K562 (cell line): Measurements from ENCODE around the gene EFHC2. TPM values are rescaled to one million over a fixed set of nuclear protein-coding genes. Genes with fewer than 3 reads are reported as not detected.

Experiments used
- KLF10 ChIP-seq: fragments of 250-450 bp; sonication (Bioruptor Pico); IDR thresholded peaks from 2 replicates; pipeline ENCODE4 v1.6.1; 2021; ENCODE audit warnings: matching md5 sums
- MYC ChIP-seq, 2 experiments: fragments of 250-450 bp in 1 of 2; sonication (Bioruptor Pico) in 1 of 2; IDR thresholded peaks; 2 replicates each; pipeline versions ENCODE4 v1.5.1 to v1.6.1; 2012 to 2021; ENCODE audit warnings: low read depth in 2 of 2, borderline replicate concordance in 1 of 2, improper control_type of control experiment in 1 of 2, low read length in 1 of 2, mild to moderate bottlenecking in 1 of 2, moderate library complexity in 1 of 2
- RBM22 ChIP-seq: fragments of 200-400 bp; formaldehyde crosslinking; IDR thresholded peaks from 2 replicates; pipeline ENCODE4 v1.6.1; 2018; ENCODE audit warnings: low read length, low read depth; ENCODE audit not compliant: poor library complexity, severe bottlenecking
- ZNF140 ChIP-seq: fragments of 250-450 bp; sonication (Bioruptor Pico); IDR thresholded peaks from 2 replicates; pipeline ENCODE4 v1.8.0; 2021; ENCODE audit warnings: moderate library complexity, mild to moderate bottlenecking, inconsistent platforms
- ZNF184 ChIP-seq: sonication (generic); formaldehyde crosslinking; IDR thresholded peaks from 2 replicates; pipeline ENCODE4 v1.5.0; 2020; ENCODE audit warnings: missing genetic modification reagents
- polyA plus RNA-seq, 8 experiments: library from polyadenylated mRNA; depleted of rRNA in 4 of 8; stranded (reverse) in 5 of 8; unstranded in 3 of 8; fragments of >200 nt; fragmentation: Nextera tagmentation in 2 of 8; fragmentation: Illumina TruSeq in 1 of 8; extraction: Ambion mirVana in 2 of 8; extraction: Trizol in 1 of 8; gene quantifications; 2 replicates each; pipeline versions ENCODE4 v1.2.1 to v1.2.3, GENCODE V29; 2011 to 2014; ENCODE audit warnings: inconsistent platforms in 1 of 8, missing spikeins in 1 of 8
- total RNA-seq, 7 experiments: library from RNA; depleted of rRNA in 6 of 7; stranded (reverse); fragments of >200 nt in 6 of 7; fragmentation: Illumina TruSeq in 2 of 7; extraction: Trizol in 2 of 7; gene quantifications; 2 replicates each; pipeline versions ENCODE4 v1.2.1 to v1.2.3, GENCODE V29; 2011 to 2021; ENCODE audit warnings: low replicate concordance in 1 of 7
- TF ChIP-seq, protein P1 (sequence below): fragments of 450-650 bp; IDR thresholded peaks from 2 replicates; pipeline ENCODE4 v1.6.1; 2016; ENCODE audit warnings: low read depth

The EFHC2 gene
- total and polyA plus RNA-seq, 9 of the 15 experiments (the other 6 are each of a cell fraction or from before 2014, with no cell fraction given): 1.3 to 8.1 (median 3.0) TPM

DNA sequence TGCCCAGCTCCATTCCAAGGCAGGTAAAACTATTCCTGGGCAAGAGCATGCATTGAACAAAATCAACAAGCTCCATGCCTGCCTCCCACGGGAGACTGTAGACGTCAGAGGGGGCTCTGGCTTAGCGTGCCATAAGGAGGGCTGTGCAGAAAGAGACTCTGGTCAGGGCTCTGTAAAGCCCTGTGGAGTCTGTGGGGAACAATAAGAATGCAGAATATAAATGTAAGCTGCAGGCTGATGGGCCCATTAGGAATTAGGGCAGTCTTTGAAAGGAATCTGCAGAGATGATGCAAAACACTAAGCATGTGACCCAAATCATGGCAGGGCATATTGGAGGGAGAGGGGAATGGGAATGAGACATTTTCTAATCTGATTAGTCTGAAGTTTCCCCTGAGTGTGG is 170.3 kb downstream of the EFHC2 start (continued):
- TF ChIP-seq ZNF184 (CRISPR knock-in tag) (no peak), ZNF140 (CRISPR knock-in tag) (no peak), KLF10 (no peak), MYC (IDR thresholded peaks at IDR 0.05; ENCODE audit: low read depth, low read length) (no peak), MYC (CRISPR knock-in tag; IDR thresholded peaks at IDR 0.05; ENCODE audit: borderline replicate concordance, low read depth) (no peak), RBM22 (no peak)
- TF ChIP-seq, protein P1, sequence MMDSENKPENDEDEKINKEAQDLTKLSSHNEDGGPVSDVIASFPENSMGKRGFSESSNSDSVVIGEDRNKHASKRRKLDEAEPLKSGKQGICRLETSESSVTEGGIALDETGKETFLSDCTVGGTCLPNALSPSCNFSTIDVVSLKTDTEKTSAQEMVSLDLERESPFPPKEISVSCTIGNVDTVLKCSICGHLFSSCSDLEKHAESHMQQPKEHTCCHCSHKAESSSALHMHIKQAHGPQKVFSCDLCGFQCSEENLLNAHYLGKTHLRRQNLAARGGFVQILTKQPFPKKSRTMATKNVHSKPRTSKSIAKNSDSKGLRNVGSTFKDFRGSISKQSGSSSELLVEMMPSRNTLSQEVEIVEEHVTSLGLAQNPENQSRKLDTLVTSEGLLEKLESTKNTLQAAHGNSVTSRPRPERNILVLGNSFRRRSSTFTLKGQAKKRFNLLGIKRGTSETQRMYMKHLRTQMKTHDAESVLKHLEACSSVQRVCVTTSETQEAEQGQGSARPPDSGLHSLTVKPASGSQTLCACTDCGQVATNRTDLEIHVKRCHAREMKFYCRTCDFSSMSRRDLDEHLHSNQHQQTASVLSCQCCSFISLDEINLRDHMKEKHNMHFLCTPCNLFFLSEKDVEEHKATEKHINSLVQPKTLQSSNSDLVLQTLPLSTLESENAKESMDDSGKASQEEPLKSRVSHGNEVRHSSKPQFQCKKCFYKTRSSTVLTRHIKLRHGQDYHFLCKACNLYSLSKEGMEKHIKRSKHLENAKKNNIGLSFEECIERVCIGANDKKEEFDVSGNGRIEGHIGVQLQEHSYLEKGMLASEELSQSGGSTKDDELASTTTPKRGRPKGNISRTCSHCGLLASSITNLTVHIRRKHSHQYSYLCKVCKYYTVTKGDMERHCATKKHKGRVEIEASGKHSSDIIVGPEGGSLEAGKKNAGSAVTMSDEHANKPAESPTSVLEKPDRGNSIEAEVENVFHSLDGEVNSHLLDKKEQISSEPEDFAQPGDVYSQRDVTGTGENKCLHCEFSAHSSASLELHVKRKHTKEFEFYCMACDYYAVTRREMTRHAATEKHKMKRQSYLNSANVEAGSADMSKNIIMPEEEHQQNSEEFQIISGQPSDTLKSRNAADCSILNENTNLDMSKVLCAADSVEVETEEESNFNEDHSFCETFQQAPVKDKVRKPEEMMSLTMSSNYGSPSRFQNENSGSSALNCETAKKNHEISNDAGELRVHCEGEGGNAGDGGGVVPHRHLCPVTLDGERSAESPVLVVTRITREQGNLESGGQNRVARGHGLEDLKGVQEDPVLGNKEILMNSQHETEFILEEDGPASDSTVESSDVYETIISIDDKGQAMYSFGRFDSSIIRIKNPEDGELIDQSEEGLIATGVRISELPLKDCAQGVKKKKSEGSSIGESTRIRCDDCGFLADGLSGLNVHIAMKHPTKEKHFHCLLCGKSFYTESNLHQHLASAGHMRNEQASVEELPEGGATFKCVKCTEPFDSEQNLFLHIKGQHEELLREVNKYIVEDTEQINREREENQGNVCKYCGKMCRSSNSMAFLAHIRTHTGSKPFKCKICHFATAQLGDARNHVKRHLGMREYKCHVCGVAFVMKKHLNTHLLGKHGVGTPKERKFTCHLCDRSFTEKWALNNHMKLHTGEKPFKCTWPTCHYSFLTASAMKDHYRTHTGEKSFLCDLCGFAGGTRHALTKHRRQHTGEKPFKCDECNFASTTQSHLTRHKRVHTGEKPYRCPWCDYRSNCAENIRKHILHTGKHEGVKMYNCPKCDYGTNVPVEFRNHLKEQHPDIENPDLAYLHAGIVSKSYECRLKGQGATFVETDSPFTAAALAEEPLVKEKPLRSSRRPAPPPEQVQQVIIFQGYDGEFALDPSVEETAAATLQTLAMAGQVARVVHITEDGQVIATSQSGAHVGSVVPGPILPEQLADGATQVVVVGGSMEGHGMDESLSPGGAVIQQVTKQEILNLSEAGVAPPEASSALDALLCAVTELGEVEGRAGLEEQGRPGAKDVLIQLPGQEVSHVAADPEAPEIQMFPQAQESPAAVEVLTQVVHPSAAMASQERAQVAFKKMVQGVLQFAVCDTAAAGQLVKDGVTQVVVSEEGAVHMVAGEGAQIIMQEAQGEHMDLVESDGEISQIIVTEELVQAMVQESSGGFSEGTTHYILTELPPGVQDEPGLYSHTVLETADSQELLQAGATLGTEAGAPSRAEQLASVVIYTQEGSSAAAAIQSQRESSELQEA: no peak
